HepG2 (cell line): Measurements from ENCODE around the gene COA3. TPM values are rescaled to one million over a fixed set of nuclear protein-coding genes. Genes with fewer than 3 reads are reported as not detected.

ENCODE experiments used
- ATF4 ChIP-seq, 2 experiments: fragments of 450-650 bp in 1 of 2; sonication (generic) in 1 of 2; formaldehyde crosslinking; IDR thresholded peaks; 2 replicates each; pipeline versions ENCODE4 v1.5.0 to v1.8.0; 2020 to 2022; ENCODE audit warnings: mild to moderate bottlenecking in 1 of 2, missing genetic modification reagents in 1 of 2
- CEBPZ ChIP-seq: IDR thresholded peaks from 2 replicates; pipeline ENCODE4 v1.6.1; 2012; ENCODE audit warnings: low read length, improper control_type of control experiment
- HES4 ChIP-seq: sonication (generic); formaldehyde crosslinking; IDR thresholded peaks from 2 replicates; pipeline ENCODE4 v1.9.0; 2021; ENCODE audit warnings: mild to moderate bottlenecking, missing genetic modification reagents, borderline replicate concordance
- MED1 ChIP-seq: sonication (generic); formaldehyde crosslinking; IDR thresholded peaks from 2 replicates; pipeline ENCODE4 v1.4.0; 2020; ENCODE audit warnings: missing genetic modification reagents
- MEIS1 ChIP-seq: sonication (generic); formaldehyde crosslinking; IDR thresholded peaks from 2 replicates; pipeline ENCODE4 v1.9.0; 2021; ENCODE audit warnings: mild to moderate bottlenecking, missing genetic modification reagents, moderate library complexity, borderline replicate concordance
- MNT ChIP-seq: fragments of 450-650 bp; IDR thresholded peaks from 2 replicates; pipeline ENCODE4 v1.6.1; 2016
- NCOR1 ChIP-seq: fragments of 200-600 bp; sonication (generic); IDR thresholded peaks from 2 replicates; pipeline ENCODE4 v1.7.0; 2017; ENCODE audit warnings: antibody characterized with exemption, low read length, borderline replicate concordance
- ZBTB14 ChIP-seq: sonication (generic); formaldehyde crosslinking; IDR thresholded peaks from 2 replicates; pipeline ENCODE4 v1.4.0; 2020; ENCODE audit warnings: missing genetic modification reagents
- ZNF138 ChIP-seq: sonication (generic); formaldehyde crosslinking; IDR thresholded peaks from 2 replicates; pipeline ENCODE4 v1.5.0; 2020; ENCODE audit warnings: mild to moderate bottlenecking, low read depth, missing genetic modification reagents
- ZNF512B ChIP-seq: sonication (generic); formaldehyde crosslinking; IDR thresholded peaks from 2 replicates; pipeline ENCODE4 v1.5.1; 2020; ENCODE audit warnings: missing genetic modification reagents, mild to moderate bottlenecking, borderline replicate concordance
- ZNF543 ChIP-seq: sonication (generic); formaldehyde crosslinking; IDR thresholded peaks from 2 replicates; pipeline ENCODE4 v1.4.0; 2020; ENCODE audit warnings: mild to moderate bottlenecking, missing genetic modification reagents
- ZNF704 ChIP-seq: sonication (generic); formaldehyde crosslinking; IDR thresholded peaks from 2 replicates; pipeline ENCODE4 v1.8.1; 2023; ENCODE audit warnings: mild to moderate bottlenecking, inconsistent platforms, moderate library complexity, missing genetic modification reagents, borderline replicate concordance
- ZSCAN22 ChIP-seq: sonication (generic); formaldehyde crosslinking; IDR thresholded peaks from 2 replicates; pipeline ENCODE4 v1.4.0; 2020; ENCODE audit warnings: mild to moderate bottlenecking, missing genetic modification reagents
- polyA plus RNA-seq, 8 experiments: library from polyadenylated mRNA; depleted of rRNA in 3 of 8; stranded (reverse) in 7 of 8; unstranded in 1 of 8; fragments of >200 nt; fragmentation: Illumina TruSeq in 4 of 8; extraction: Trizol in 4 of 8; gene quantifications; 2 replicates each; pipeline versions ENCODE4 v1.2.1 to v1.2.3, GENCODE V29; 2011 to 2016; ENCODE audit warnings: low read depth in 4 of 8, missing spikeins in 1 of 8, mixed read lengths in 1 of 8; ENCODE audit not compliant: insufficient read depth in 1 of 8
- total RNA-seq, 5 experiments: library from RNA; depleted of rRNA; stranded (reverse); fragments of >200 nt; fragmentation: Illumina TruSeq; extraction: Trizol; gene quantifications; 2 replicates each; pipeline ENCODE4 v1.2.3, GENCODE V29; 2016; ENCODE audit warnings: low read depth in 1 of 5

COA3 gene
- total and polyA plus RNA-seq, 2 of the 13 experiments (the other 11 are each of a cell fraction or from before 2014, with no cell fraction given) = 133 to 202 TPM

GRCh38 chr17:42843358-42843934, 44.9 kb upstream of the COA3 start (continued):
- TF ChIP-seq MEIS1 = no peak
- TF ChIP-seq ZSCAN22 (CRISPR knock-in tag) = no peak
- TF ChIP-seq MED1 (CRISPR knock-in tag) = no peak
- no peak for TF ChIP-seq HES4 (CRISPR knock-in tag)
- no peak for TF ChIP-seq ZNF543 (CRISPR knock-in tag)
- no peak for TF ChIP-seq CEBPZ
- no peak for TF ChIP-seq ATF4 (CRISPR knock-in tag; IDR thresholded peaks at IDR 0.05)
- no peak for TF ChIP-seq ZNF138
- no peak for TF ChIP-seq ZNF512B
- TF ChIP-seq ZBTB14 = no peak
- TF ChIP-seq NCOR1 = no peak
- TF ChIP-seq MNT = no peak
- no peak for TF ChIP-seq ZNF704 (CRISPR knock-in tag)
